ENCODE results near the gene PRKCA.

Gene PRKCA

GRCh38 chr17:66779237-66779606 is 476.8 kb downstream of the PRKCA start:
- TF ChIP-seq CTCF (conservative IDR thresholded peaks at IDR 0.05; ENCODE audit: low read depth, low read length), result no peak
- no peak overlapping the region for H3K4me2 ChIP-seq
- no peak overlapping the region for H3K4me3 ChIP-seq (IDR thresholded peaks at IDR 0.05; ENCODE audit: insufficient read depth, low read depth, low read length)
- H3K27me3 ChIP-seq (ENCODE audit: insufficient read depth, low read depth), result no peaks in the 10 kb centered on the region
- H4K20me1 ChIP-seq (ENCODE audit: insufficient read depth), result no peaks in the 10 kb centered on the region
- H3K79me2 ChIP-seq (ENCODE audit: insufficient read depth, low read depth), result no peaks in the 10 kb centered on the region
- no peak overlapping the region for H3K9ac ChIP-seq
- no peak overlapping the region for H2AFZ ChIP-seq (ENCODE audit: low read depth)
- H3K4me1 ChIP-seq (ENCODE audit: low read depth, poor library complexity, severe bottlenecking), result no peaks in the 10 kb centered on the region
- no peaks in the 10 kb centered on the region for H3K36me3 ChIP-seq (ENCODE audit: insufficient read depth)
- no peak overlapping the region for H3K27ac ChIP-seq

- no peaks in the 10 kb centered on the region for H3K27me3 ChIP-seq (ENCODE audit: insufficient read depth, low read depth)
- H2AFZ ChIP-seq (ENCODE audit: low read depth), result no peak overlapping the region
- H3K9ac ChIP-seq, result no peak overlapping the region
- no peaks in the 10 kb centered on the region for H4K20me1 ChIP-seq (ENCODE audit: insufficient read depth)
- H3K36me3 ChIP-seq (ENCODE audit: insufficient read depth), result no peaks in the 10 kb centered on the region
- H3K4me3 ChIP-seq (IDR thresholded peaks at IDR 0.05; ENCODE audit: insufficient read depth, low read depth, low read length), result no peak overlapping the region
- H3K27ac ChIP-seq, result no peak overlapping the region
- TF ChIP-seq CTCF (conservative IDR thresholded peaks at IDR 0.05; ENCODE audit: low read depth, low read length), result no peak
- no peaks in the 10 kb centered on the region for H3K79me2 ChIP-seq (ENCODE audit: insufficient read depth, low read depth)
- no peaks in the 10 kb centered on the region for H3K4me1 ChIP-seq (ENCODE audit: low read depth, poor library complexity, severe bottlenecking)
- H3K4me2 ChIP-seq, result no peak overlapping the region
Observed at GRCh38 chr17:66781135-66781534, 478.7 kb downstream of the PRKCA start.

- Histone ChIP-seq H3K27me3 (ENCODE audit: insufficient read depth, low read depth) (no peaks in the 10 kb centered on the region), H3K4me2 (no peak overlapping the region), H3K4me1 (ENCODE audit: low read depth, poor library complexity, severe bottlenecking) (no peaks in the 10 kb centered on the region), H3K27ac (no peak overlapping the region), H3K9ac (no peak overlapping the region), H2AFZ (ENCODE audit: low read depth) (no peak overlapping the region), H4K20me1 (ENCODE audit: insufficient read depth) (no peaks in the 10 kb centered on the region), H3K36me3 (ENCODE audit: insufficient read depth) (no peaks in the 10 kb centered on the region), H3K4me3 (IDR thresholded peaks at IDR 0.05; ENCODE audit: insufficient read depth, low read depth, low read length) (no peak overlapping the region), H3K79me2 (ENCODE audit: insufficient read depth, low read depth) (no peaks in the 10 kb centered on the region)
- no peak for TF ChIP-seq CTCF (conservative IDR thresholded peaks at IDR 0.05; ENCODE audit: low read depth, low read length)
Observed at GRCh38 chr17:66782851-66783250, 480.4 kb downstream of the PRKCA start.

GRCh38 chr17:66783656-66784381 is 481.4 kb downstream of the PRKCA start:
- H3K36me3 ChIP-seq (ENCODE audit: insufficient read depth), result no peaks in the 10 kb centered on the region
- no peak overlapping the region for H3K9ac ChIP-seq
- H3K27ac ChIP-seq, result no peak overlapping the region
- no peak overlapping the region for H2AFZ ChIP-seq (ENCODE audit: low read depth)
- no peaks in the 10 kb centered on the region for H3K27me3 ChIP-seq (ENCODE audit: insufficient read depth, low read depth)
- no peak for TF ChIP-seq CTCF (conservative IDR thresholded peaks at IDR 0.05; ENCODE audit: low read depth, low read length)
- H4K20me1 ChIP-seq (ENCODE audit: insufficient read depth), result no peaks in the 10 kb centered on the region
- no peak overlapping the region for H3K4me3 ChIP-seq (IDR thresholded peaks at IDR 0.05; ENCODE audit: insufficient read depth, low read depth, low read length)
- H3K4me1 ChIP-seq (ENCODE audit: low read depth, poor library complexity, severe bottlenecking), result no peaks in the 10 kb centered on the region
- no peak overlapping the region for H3K4me2 ChIP-seq
- no peaks in the 10 kb centered on the region for H3K79me2 ChIP-seq (ENCODE audit: insufficient read depth, low read depth)
